HG03558 (cell line): ENCODE results near the gene UBAP1.
"Not testable (repeated sequence)": the region's sequence is repeated elsewhere in the genome, so short reads cannot be mapped to it uniquely, and the experiment has no call there.

ENCODE experiments used
- ATAC-seq: cut with Tn5 transposase; IDR thresholded peaks from one replicate; pipeline ENCODE4 v1.9.1; 2021; ENCODE audit warnings: moderate number of reproducible peaks; ENCODE audit not compliant: unreplicated experiment; ENCODE audit errors: extremely low read depth

The UBAP1 gene

GRCh38 chr9:34178436-34179212 is at the start of gene UBAP1:
Gene UBAP1 (plus strand): TSS chr9:34179043. CDS start chr9:34220915, 41,872 bp downstream.
- ATAC-seq: peak; percentile 96

GRCh38 chr9:34131571-34131970 is 47.3 kb upstream of the UBAP1 start:
- ATAC-seq: no peak

DNA sequence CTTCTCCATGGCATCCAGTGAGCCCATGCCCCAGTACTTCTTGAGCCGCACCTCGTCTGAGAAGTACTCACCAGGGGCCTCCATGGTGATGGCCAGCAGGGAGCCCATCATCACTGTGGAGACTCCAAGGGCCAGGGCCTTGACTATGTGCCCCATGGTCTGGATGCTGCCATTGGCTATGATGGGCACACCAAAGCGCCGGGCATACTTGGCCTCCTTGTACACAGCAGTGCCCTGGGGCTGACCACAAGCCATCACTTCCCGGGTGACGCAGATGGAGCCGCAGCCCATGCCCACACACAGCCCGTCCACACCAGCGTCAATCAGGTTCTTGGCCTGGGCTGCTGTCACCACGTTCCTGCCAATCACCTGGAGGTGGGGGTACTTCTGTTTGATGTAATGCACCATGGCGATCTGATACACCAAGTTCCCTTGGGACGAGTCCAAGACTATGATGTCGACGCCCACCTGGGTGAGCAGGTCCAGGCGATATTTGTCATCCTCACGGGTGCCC is 45.4 kb upstream of the UBAP1 start:
- no peak for ATAC-seq

DNA sequence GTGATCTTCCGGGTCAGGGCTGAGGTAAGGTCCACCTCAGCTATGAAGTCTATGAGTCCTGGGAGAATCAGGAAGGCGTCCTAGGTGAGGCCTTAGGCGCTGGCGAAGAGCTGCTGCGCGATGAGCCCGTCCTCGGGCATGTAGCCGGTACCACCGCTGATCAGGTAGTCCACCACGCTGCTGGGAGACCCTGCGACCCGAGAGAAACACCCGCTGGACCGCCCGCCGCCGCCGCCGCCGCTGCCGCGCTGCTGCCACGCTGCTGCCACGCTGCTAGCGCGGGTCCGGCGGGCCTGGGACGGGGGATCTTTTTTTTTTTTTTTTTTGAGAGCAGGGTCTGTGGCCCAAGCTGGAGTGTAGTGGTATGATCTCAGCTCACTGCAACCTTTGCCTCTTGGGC is 44.3 kb upstream of the UBAP1 start:
- no peak for ATAC-seq

DNA sequence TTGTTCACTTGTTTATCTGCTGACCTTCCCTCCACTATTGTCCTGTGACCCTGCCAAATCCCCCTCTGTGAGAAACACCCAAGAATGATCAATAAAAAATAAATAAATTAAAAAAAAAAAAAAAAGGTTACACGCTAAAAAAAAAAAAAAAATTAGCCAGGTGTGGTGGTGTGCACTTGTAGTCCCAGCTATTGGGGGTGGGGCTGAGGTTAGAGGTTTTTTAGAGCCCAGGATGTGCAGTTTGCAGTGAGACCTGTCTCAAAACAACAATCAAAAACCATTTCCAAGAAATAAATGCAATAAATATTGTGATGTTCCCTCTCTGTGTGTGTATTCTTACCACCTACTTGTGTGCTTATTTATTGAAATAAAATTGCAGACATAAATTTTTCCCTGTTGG is 40.2 kb upstream of the UBAP1 start:
- ATAC-seq: not testable (repeated sequence)

- ATAC-seq: no peak
Observed at GRCh38 chr9:34139477-34140146, 39.2 kb upstream of the UBAP1 start.

GRCh38 chr9:34140853-34141252 is 38.0 kb upstream of the UBAP1 start:
- ATAC-seq: no peak

- no peak for ATAC-seq
Observed at GRCh38 chr9:34143116-34143515, 35.7 kb upstream of the UBAP1 start.

DNA sequence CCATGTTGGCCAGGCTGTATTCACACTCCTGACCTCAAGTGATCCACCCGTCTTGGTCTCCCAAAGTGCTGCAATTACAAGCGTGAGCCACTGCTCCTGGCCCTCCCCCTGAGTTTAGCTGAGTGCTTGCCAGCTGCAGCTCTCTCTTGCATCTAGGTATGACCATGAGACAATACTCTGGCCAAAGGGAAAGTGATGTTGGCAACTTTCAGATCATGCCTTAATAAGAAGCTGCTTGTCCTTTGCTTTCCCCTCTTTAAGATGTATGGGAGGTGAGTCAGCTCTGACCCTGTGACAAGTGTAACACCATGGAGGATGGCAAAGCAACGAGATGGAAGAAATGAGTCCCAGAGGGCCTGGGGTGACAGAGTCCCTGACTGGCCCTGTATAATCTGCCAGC is 33.7 kb upstream of the UBAP1 start:
- no peak for ATAC-seq

DNA sequence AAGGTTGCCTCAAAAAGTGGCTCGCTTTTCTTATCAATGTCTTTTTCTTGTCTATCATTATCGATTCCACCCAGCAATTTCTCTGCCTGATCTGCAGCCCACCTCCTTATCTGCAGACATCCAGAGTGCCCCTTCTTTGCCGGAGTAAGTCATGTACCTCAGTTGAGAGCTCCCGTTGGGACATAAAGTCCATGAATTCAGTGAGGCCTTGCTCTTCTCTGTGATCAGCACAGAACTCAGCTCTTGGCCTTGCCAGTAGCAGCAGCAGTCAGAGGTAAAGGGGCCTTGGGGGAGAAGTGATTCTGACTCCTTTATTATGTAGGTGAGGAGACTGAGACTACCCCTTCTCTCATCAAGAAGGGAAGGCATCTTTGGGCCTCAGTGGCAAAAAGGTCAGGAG is 27.4 kb upstream of the UBAP1 start:
- no peak for ATAC-seq

- ATAC-seq: no peak
Observed at GRCh38 chr9:34154057-34154456, 24.8 kb upstream of the UBAP1 start.

DNA sequence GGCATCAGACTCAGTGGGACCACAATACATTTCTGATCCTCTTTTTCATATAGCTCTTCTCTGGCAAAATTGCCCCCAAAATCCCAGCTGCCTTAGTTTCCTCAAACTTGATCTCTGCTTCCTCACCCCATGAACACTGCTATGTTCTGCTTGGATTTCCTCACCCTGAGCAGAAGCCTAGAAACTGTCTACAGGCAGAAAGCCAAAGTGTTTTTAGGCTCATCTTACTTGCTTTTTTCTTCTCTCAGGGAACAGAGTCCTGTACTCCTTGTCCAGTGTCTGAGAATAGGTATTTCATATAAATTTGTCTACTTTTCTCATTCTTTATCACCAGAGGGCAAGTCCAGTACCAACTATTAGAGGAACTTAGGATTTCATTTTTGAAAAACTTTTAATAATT is 21.5 kb upstream of the UBAP1 start:
- ATAC-seq: no peak

- ATAC-seq: no peak
Observed at GRCh38 chr9:34157898-34158297, 20.9 kb upstream of the UBAP1 start.

DNA sequence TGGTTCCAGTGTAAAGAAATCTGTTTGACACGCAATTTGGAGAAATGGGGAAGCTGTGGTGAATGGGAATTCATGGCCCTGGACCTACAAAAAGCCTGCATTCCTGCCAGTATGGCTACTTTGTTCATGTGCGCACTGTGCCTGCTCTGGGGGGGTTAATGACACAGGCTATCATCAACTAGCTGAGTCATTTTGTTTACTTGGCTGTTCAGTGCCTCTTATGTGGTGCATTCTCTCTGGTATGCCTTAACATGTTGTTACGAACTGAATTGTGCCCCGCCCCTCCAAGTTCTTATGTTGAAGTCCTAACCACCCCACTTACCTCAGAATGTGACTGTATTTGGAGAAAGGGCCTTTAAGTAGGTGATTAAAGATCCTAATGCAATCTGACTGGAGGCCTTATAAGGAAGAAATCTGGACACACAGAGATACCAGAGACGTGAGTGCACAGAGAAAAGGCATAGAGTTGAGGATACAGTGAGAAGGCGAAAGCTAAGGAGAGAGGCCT is 20.4 kb upstream of the UBAP1 start:
- ATAC-seq: no peak

DNA sequence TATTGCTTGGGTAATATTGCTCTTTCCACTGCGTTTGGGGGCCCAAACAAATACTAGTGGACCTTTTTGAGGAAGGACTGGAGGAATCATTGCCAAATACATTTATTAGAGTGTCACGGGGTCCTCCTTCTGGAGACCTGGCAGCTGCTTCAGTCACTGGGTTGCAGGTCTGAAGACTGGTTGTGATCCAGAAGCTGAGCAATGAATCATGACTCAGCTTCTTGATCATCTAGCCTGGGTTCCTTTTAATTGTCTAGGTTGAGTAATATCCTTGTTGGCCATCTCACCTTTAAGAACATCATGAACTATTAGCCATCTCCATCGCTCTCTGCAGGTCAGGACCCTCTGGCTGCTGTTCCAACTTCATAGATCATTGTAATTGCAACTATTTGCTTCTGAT is 15.4 kb upstream of the UBAP1 start:
- no peak for ATAC-seq

DNA sequence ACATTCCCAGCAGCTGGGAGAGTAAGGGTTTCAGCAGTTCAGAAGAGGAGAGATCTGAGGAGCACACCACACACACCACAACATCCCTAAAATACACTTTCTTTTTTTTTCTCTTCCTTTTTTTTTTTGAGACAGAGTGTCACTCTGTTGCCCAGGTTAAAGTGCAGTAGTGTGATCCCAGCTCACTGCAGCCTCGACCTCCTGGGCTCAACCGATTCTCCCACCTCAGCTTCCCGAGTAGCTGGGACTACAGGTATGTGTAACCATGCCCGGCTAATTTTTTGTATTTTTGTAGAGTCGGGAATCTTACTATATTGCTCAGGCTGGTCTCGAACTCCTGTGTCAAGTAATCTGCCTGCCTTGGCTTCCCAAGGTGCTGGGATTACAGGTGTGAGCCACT is 9.7 kb upstream of the UBAP1 start:
- no peak for ATAC-seq

- ATAC-seq: no peak
Observed at GRCh38 chr9:34170237-34170991, 8.4 kb upstream of the UBAP1 start.

GRCh38 chr9:34171753-34172535 is 6.9 kb upstream of the UBAP1 start:
- ATAC-seq: no peak

DNA sequence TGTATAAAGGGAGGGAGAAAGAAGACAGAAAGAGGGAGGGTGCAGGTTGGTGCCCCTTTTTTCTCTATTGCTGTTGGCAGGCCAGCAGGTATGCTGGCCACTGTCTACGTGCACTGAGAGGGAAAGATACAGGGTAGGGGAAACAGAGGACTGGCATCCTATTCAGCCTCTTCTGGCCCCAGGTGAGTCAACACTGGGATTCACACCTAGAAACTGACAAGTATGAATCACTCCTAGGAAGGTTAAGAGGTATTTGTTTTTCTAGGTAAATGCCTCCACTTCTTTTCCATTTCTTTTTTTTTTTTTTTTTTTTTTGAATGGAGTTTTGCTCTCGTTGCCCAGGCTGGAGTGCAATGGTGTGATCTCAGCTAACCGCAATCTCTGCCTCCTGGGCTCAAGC is 2.8 kb upstream of the UBAP1 start:
- ATAC-seq: no peak
